Ovary (tissue), 3 donors: ENCODE measurements around the gene WIF1.

Experiments
- EP300 ChIP-seq: sonication (generic); formaldehyde crosslinking; IDR thresholded peaks from one replicate; pipeline ENCODE4 v1.6.1; 2017; ENCODE audit warnings: antibody characterized with exemption
- POLR2A ChIP-seq: fragments of 450-650 bp; IDR thresholded peaks from one replicate; pipeline ENCODE4 v1.6.1; 2017; ENCODE audit warnings: antibody characterized with exemption, mild to moderate bottlenecking, moderate library complexity
- TF ChIP-seq, protein P1 (sequence below), 3 donors: fragments of 450-650 bp in 2 of 3; fragments of 200-600 bp in 1 of 3; IDR thresholded peaks; one replicate each; pipeline versions ENCODE4 v1.5.1 to v1.8.0; 2016 to 2022; ENCODE audit warnings: antibody characterized with exemption in 3 of 3, mild to moderate bottlenecking in 1 of 3
- donor health status: DM: no; HTN: no; CAD: no.

DNA sequence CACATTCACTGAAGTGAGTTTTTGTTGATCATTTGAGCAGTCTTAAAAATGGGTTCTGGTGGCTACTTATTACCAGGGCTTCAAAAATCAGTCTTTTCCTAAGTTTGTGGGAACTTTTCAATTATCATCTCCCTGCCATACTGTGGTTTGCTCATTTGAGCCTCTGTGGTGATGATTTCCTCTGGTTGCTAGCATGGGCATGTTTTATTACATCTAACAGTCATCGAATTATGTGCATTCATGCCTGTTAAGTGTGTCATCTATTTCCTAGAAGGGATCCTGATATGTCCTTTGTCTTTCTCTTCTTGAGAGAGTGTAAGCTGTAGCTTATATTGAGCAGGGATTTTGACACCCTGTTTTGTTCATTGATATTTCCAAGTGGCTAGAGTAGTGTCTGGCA lies 116.8 kb downstream of the WIF1 start:
- TF ChIP-seq, protein P1, sequence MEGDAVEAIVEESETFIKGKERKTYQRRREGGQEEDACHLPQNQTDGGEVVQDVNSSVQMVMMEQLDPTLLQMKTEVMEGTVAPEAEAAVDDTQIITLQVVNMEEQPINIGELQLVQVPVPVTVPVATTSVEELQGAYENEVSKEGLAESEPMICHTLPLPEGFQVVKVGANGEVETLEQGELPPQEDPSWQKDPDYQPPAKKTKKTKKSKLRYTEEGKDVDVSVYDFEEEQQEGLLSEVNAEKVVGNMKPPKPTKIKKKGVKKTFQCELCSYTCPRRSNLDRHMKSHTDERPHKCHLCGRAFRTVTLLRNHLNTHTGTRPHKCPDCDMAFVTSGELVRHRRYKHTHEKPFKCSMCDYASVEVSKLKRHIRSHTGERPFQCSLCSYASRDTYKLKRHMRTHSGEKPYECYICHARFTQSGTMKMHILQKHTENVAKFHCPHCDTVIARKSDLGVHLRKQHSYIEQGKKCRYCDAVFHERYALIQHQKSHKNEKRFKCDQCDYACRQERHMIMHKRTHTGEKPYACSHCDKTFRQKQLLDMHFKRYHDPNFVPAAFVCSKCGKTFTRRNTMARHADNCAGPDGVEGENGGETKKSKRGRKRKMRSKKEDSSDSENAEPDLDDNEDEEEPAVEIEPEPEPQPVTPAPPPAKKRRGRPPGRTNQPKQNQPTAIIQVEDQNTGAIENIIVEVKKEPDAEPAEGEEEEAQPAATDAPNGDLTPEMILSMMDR (IDR thresholded peaks at IDR 0.05), result no peak
- TF ChIP-seq POLR2A (no peak), EP300 (no peak)
